AG09309 (cell line): ENCODE measurements around the gene PTPRG.

Experiments used
- DNase-seq: peaks from one replicate; pipeline ENCODE4 v3.0.0-alpha.2; 2010; ENCODE audit warnings: low read depth
- H3K4me3 ChIP-seq: 2 replicates; pipeline ENCODE4 v1.5.1; 2011; ENCODE audit warnings: mild to moderate bottlenecking, low read depth, low read length, moderate library complexity; ENCODE audit not compliant: control insufficient read depth
- CTCF ChIP-seq: IDR thresholded peaks from 2 replicates; pipeline ENCODE4 v1.5.1; 2011; ENCODE audit warnings: mild to moderate bottlenecking, low read depth, low read length, inconsistent platforms; ENCODE audit not compliant: insufficient read depth, control insufficient read depth; ENCODE audit errors: missing control alignments

PTPRG gene

GRCh38 chr3:61884794-61885193 is 323.4 kb downstream of the PTPRG start:
- no peak for TF ChIP-seq CTCF
- DNase-seq, result no peak
- no peak overlapping the region for H3K4me3 ChIP-seq

GRCh38 chr3:61885414-61885813 is 324.0 kb downstream of the PTPRG start:
- TF ChIP-seq CTCF, result no peak
- DNase-seq, result no peak
- H3K4me3 ChIP-seq, result no peak overlapping the region

- no peak overlapping the region for H3K4me3 ChIP-seq
- no peak for DNase-seq
- no peak for TF ChIP-seq CTCF
These were observed 325.8 kb downstream of the PTPRG start for GRCh38 chr3:61887206-61887605.

- no peak overlapping the region for H3K4me3 ChIP-seq
These were observed 327.9 kb downstream of the PTPRG start for GRCh38 chr3:61889259-61889658.

GRCh38 chr3:61890167-61890566 is 328.8 kb downstream of the PTPRG start:
- TF ChIP-seq CTCF, result no peak
- DNase-seq, result no peak
- no peak overlapping the region for H3K4me3 ChIP-seq

More at GRCh38 chr3:61889259-61889658, 327.9 kb downstream of the PTPRG start:
- DNase-seq, result no peak
- no peak for TF ChIP-seq CTCF

- no peak for TF ChIP-seq CTCF
- no peak overlapping the region for H3K4me3 ChIP-seq
- no peak for DNase-seq
These were observed 329.2 kb downstream of the PTPRG start for GRCh38 chr3:61890586-61890985.

GRCh38 chr3:61892891-61893290 is 331.5 kb downstream of the PTPRG start:
- no peak for DNase-seq
- no peak for TF ChIP-seq CTCF
- H3K4me3 ChIP-seq, result no peak overlapping the region
